ENCODE data around the gene MPHOSPH9. TPM values are rescaled to one million over a fixed set of nuclear protein-coding genes. Genes with fewer than 3 reads are reported as not detected.
A peak's percentile ranks its signal among the peaks of the same experiment; 100 is the strongest.

The MPHOSPH9 gene
- total and polyA plus RNA-seq, 12 donors, result 11.7 to 61.7 (median 23.5) TPM

DNA sequence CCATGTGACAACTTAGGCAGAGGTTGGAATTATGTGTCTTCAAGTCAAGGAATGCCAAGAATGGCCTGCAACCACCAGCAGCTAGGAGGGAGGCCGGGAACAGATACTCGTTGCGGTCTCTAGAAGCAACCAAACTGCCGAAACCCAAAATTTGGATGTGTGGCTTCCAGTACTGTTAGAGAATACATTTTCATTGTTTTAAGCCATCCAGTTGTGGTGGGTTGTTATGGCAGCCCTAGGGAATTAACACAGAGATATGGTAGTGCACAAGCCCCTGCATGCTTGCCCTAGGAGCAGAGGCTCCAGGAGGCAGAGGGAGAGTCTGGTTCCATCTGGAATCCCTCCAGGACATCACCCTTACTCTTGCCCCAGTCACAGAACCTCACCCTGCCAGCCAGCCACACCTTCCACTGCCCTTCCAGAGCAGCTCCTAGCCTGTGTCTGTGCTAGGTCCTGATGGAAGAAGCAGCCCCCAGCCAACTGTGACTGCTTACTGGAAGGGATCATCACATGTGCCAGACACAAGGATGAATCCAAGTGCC, 101.6 kb downstream of the MPHOSPH9 start:
- H3K27me3 ChIP-seq, result no peaks in the 10 kb centered on the region
- peak in 1 of 7 donors; percentile 51 for DNase-seq
- H3K36me3 ChIP-seq (replicated peaks in 1 of 2), result no peaks in the 10 kb centered on the region
- TF ChIP-seq, protein P1, sequence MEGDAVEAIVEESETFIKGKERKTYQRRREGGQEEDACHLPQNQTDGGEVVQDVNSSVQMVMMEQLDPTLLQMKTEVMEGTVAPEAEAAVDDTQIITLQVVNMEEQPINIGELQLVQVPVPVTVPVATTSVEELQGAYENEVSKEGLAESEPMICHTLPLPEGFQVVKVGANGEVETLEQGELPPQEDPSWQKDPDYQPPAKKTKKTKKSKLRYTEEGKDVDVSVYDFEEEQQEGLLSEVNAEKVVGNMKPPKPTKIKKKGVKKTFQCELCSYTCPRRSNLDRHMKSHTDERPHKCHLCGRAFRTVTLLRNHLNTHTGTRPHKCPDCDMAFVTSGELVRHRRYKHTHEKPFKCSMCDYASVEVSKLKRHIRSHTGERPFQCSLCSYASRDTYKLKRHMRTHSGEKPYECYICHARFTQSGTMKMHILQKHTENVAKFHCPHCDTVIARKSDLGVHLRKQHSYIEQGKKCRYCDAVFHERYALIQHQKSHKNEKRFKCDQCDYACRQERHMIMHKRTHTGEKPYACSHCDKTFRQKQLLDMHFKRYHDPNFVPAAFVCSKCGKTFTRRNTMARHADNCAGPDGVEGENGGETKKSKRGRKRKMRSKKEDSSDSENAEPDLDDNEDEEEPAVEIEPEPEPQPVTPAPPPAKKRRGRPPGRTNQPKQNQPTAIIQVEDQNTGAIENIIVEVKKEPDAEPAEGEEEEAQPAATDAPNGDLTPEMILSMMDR (IDR thresholded peaks at IDR 0.05), result no peak
- no peak for TF ChIP-seq POLR2A (IDR thresholded peaks at IDR 0.05)
- intact Hi-C loops (cut with DNase I), result no loop called here
- WGBS, 4 donors, result 90 to 96% (median 93%) methylated on average over 4 of the region's 4 CpGs
- H3K4me1 ChIP-seq (replicated peaks in 1 of 2), result peaks cover 13 to 45% of the 10 kb centered on the region in 2 donors
- H3K4me3 ChIP-seq, result no peak overlapping the region
- H3K9me3 ChIP-seq (replicated peaks in 1 of 3), result no peaks in the 10 kb centered on the region
- H3K27ac ChIP-seq, result peak overlapping the region in 3 of 5 donors; percentile 28 to 62 (median 50)

DNA sequence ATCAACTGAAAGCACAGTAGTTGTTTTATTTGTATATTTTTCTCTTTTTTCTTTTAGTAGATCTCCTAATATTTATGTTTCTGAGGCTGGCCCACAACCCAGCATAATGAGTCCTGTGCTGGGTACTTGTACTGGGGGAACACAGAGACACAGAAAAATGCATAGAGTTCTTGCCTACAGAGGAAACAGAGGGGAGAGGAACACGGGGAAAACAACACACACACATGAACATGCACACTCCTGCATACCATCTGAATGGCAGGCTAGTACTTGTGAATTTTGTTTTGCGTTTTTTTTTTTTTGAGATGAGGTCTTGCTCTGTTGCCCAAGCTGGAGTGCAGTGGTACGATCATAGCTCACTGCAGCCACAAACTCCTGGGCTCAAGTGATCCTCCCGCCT, 103.3 kb downstream of the MPHOSPH9 start:
- peaks cover 18 to 51% of the 10 kb centered on the region in 2 donors for H3K4me1 ChIP-seq (replicated peaks in 1 of 2)
- no peak for DNase-seq

DNA sequence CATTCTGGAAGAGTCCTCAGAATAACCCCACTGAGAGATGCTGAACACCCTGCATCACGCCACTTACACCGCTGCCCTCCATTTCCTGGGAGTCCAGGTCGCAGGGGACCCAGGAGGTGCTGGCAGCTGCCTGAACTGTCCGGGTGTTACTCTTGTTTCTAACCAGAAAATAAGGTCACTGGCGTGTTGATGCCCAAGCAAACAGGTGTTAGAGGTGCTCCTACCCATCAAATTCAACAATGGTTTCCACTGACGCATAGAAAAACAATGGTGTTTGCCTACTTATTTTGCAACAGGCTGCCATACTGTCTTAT, 105.8 kb downstream of the MPHOSPH9 start:
- TF ChIP-seq, protein P1 (IDR thresholded peaks at IDR 0.05), result no peak
- TF ChIP-seq POLR2A (IDR thresholded peaks at IDR 0.05), result no peak

More for the DNA sequence above, 103.3 kb downstream of the MPHOSPH9 start:
- TF ChIP-seq POLR2A (IDR thresholded peaks at IDR 0.05), result no peak
- TF ChIP-seq, protein P1 (IDR thresholded peaks at IDR 0.05), result no peak
- Histone ChIP-seq H3K27ac (no peak overlapping the region), H3K36me3 (replicated peaks in 1 of 2) (no peaks in the 10 kb centered on the region), H3K27me3 (no peaks in the 10 kb centered on the region), H3K9me3 (replicated peaks in 1 of 3) (no peaks in the 10 kb centered on the region), H3K4me3 (no peak overlapping the region)
- intact Hi-C loops (cut with DNase I), result no loop called here
- WGBS, 4 donors, result 81 to 90% (median 86%) methylated on average over 4 of the region's 4 CpGs

DNA sequence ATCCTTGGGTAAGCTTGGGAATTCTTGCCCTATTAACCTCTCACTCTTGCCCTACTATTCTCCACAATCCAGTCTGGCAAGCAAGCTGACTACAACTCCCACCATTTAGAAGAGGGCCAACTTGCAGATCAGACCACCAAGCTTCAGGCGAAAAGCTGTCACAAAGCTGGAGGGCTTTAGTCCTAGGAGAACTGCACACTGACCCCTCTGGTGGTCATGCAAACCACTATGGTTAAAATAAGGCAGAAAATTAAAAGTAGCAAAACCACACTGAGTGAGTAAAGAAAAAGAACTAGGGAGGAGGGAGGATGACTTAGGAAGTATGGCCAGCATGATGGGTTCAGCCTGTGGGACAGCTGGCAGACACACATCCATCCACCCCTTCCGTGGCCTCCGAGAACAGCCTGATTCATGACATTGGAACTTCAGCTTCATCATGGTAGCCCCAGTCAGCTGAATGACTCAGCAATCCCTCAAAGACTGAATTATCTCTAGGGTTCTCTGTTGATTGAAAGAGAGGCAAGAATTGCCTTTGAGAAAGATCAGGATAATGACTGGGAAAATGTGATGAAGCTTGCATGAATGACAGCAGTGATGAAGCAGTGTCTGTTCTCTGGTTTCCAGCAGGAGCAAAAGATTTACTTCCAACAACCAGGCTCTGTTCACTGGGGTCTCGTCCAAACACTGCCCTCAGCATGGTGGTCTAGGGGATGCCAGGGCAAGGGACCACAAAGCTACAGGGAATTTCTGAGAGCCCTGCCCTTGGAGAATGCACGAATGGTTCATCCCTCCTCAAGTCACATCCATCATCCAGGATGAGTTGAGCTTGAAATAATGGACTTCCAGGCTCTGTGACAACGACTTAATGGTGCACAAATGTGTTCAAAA, 106.4 kb downstream of the MPHOSPH9 start:
- TF ChIP-seq POLR2A (IDR thresholded peaks at IDR 0.05), result no peak
- TF ChIP-seq, protein P1 (IDR thresholded peaks at IDR 0.05), result peak in 1 of 6 experiments; percentile 12
- intact Hi-C loops (cut with DNase I), result no loop called here
- WGBS, 4 donors, result 47 to 58% (median 50%) methylated on average over 6 of the region's 6 CpGs
- H3K4me3 ChIP-seq, result no peak overlapping the region
- no peaks in the 10 kb centered on the region for H3K36me3 ChIP-seq (replicated peaks in 1 of 2)
- H3K4me1 ChIP-seq (replicated peaks in 1 of 2), result peaks cover 13 to 29% of the 10 kb centered on the region in 2 donors
- peak overlapping the region in 4 of 5 donors; percentile 59 to 92 (median 76) for H3K27ac ChIP-seq
- DNase-seq, result peak; percentile 66 to 93 (median 88)
- no peaks in the 10 kb centered on the region for H3K9me3 ChIP-seq (replicated peaks in 1 of 3)
- H3K27me3 ChIP-seq, result no peaks in the 10 kb centered on the region

More for the DNA sequence above, 105.8 kb downstream of the MPHOSPH9 start:
- H3K27me3 ChIP-seq, result no peaks in the 10 kb centered on the region
- no peak overlapping the region for H3K4me3 ChIP-seq
- DNase-seq, result no peak
- H3K36me3 ChIP-seq (replicated peaks in 1 of 2), result no peaks in the 10 kb centered on the region
- 88 to 96% (median 94%) methylated on average over 6 of the region's 6 CpGs for WGBS, 4 donors
- H3K9me3 ChIP-seq (replicated peaks in 1 of 3), result no peaks in the 10 kb centered on the region
- peaks cover 15 to 34% of the 10 kb centered on the region in 2 donors for H3K4me1 ChIP-seq (replicated peaks in 1 of 2)
- intact Hi-C loops (cut with DNase I), result no loop called here
- H3K27ac ChIP-seq, result peak overlapping the region in 4 of 5 donors; percentile 59 to 92 (median 76)
